H9 (cell line): ENCODE data around the gene C1orf21. TPM values are rescaled to one million over a fixed set of nuclear protein-coding genes. Genes with fewer than 3 reads are reported as not detected.

ENCODE experiments used
- DNase-seq: peaks from one replicate; pipeline ENCODE4 v3.0.0-alpha.2; 2017
- H2AFZ ChIP-seq: one replicate; pipeline ENCODE4 v1.6.1; 2013; ENCODE audit warnings: mild to moderate bottlenecking, low read length, control low read depth, moderate library complexity
- H2AK5ac ChIP-seq: 2 replicates; pipeline ENCODE4 v1.6.1; 2013; ENCODE audit warnings: low read length, control low read depth, mixed read lengths; ENCODE audit not compliant: insufficient read length
- H2BK120ac ChIP-seq: one replicate; pipeline ENCODE4 v1.6.1; 2013; ENCODE audit warnings: low read depth, mild to moderate bottlenecking, low read length, control low read depth, inconsistent platforms; ENCODE audit not compliant: poor library complexity, severe bottlenecking
- H2BK12ac ChIP-seq: 2 replicates; pipeline ENCODE4 v1.6.1; 2013; ENCODE audit warnings: low read length, control low read depth, mixed read lengths, low read depth; ENCODE audit not compliant: insufficient read length
- H2BK15ac ChIP-seq: 2 replicates; pipeline ENCODE4 v1.6.1; 2013; ENCODE audit warnings: low read depth, low read length, control low read depth
- H2BK20ac ChIP-seq: one replicate; pipeline ENCODE4 v1.6.1; 2013; ENCODE audit warnings: low read depth, mild to moderate bottlenecking, low read length, control low read depth, inconsistent platforms; ENCODE audit not compliant: poor library complexity, severe bottlenecking
- H2BK5ac ChIP-seq: 2 replicates; pipeline ENCODE4 v1.6.1; 2013; ENCODE audit warnings: low read length, control low read depth, mixed read lengths; ENCODE audit not compliant: insufficient read length
- H3K14ac ChIP-seq: 2 replicates; pipeline ENCODE4 v1.6.1; 2013; ENCODE audit warnings: low read length, control low read depth; ENCODE audit not compliant: insufficient read depth
- H3K18ac ChIP-seq: 2 replicates; pipeline ENCODE4 v1.6.1; 2013; ENCODE audit warnings: low read depth, mild to moderate bottlenecking, mixed read lengths, low read length, control low read depth; ENCODE audit not compliant: insufficient read length
- H3K23ac ChIP-seq: 2 replicates; pipeline ENCODE4 v1.6.1; 2013; ENCODE audit warnings: low read length, control low read depth, mixed read lengths, low read depth; ENCODE audit not compliant: insufficient read length
- H3K23me2 ChIP-seq: 2 replicates; pipeline ENCODE4 v1.6.1; 2013; ENCODE audit warnings: low read depth, mild to moderate bottlenecking, mixed read lengths, low read length, control low read depth; ENCODE audit not compliant: insufficient read length, poor library complexity, severe bottlenecking
- H3K27ac ChIP-seq: 2 replicates; pipeline ENCODE4 v1.5.1; 2013; ENCODE audit warnings: low read length, control low read depth, mixed read lengths, low read depth; ENCODE audit not compliant: insufficient read length
- H3K27me3 ChIP-seq: 2 replicates; pipeline ENCODE4 v1.6.1; 2013; ENCODE audit warnings: low read length, control low read depth, inconsistent platforms; ENCODE audit not compliant: insufficient read depth
- H3K4ac ChIP-seq: 2 replicates; pipeline ENCODE4 v1.6.1; 2013; ENCODE audit warnings: low read depth, mild to moderate bottlenecking, control low read depth, inconsistent platforms, low read length, moderate library complexity
- H3K4me1 ChIP-seq: 2 replicates; pipeline ENCODE4 v1.6.1; 2013; ENCODE audit warnings: low read length, control low read depth, inconsistent platforms; ENCODE audit not compliant: insufficient read depth
- H3K4me2 ChIP-seq: 2 replicates; pipeline ENCODE4 v1.6.1; 2013; ENCODE audit warnings: low read length, control low read depth, mixed read lengths; ENCODE audit not compliant: insufficient read length, insufficient read depth
- H3K56ac ChIP-seq: 2 replicates; pipeline ENCODE4 v1.6.1; 2013; ENCODE audit warnings: low read depth, mild to moderate bottlenecking, mixed read lengths, low read length, control low read depth; ENCODE audit not compliant: insufficient read length
- H3K79me1 ChIP-seq: 2 replicates; pipeline ENCODE4 v1.6.1; 2013; ENCODE audit warnings: low read depth, mild to moderate bottlenecking, moderate library complexity, low read length, control low read depth, inconsistent platforms; ENCODE audit not compliant: insufficient read depth, poor library complexity, severe bottlenecking
- H3K79me2 ChIP-seq: 2 replicates; pipeline ENCODE4 v1.6.1; 2013; ENCODE audit warnings: low read length, control low read depth, inconsistent platforms; ENCODE audit not compliant: insufficient read depth
- H3K9ac ChIP-seq: 2 replicates; pipeline ENCODE4 v1.6.1; 2013; ENCODE audit warnings: low read length, control low read depth, mixed read lengths; ENCODE audit not compliant: insufficient read length; ENCODE audit errors: extremely low read depth
- H3K9me3 ChIP-seq: one replicate; pipeline ENCODE4 v1.6.1; 2013; ENCODE audit warnings: low read depth, low read length, inconsistent platforms; ENCODE audit not compliant: control insufficient read depth
- H3T11ph ChIP-seq: one replicate; pipeline ENCODE4 v1.6.1; 2013; ENCODE audit warnings: mild to moderate bottlenecking, low read length, control low read depth, inconsistent platforms
- H4K20me1 ChIP-seq: one replicate; pipeline ENCODE4 v1.6.1; 2013; ENCODE audit not compliant: control insufficient read depth, insufficient read length, insufficient read depth
- H4K5ac ChIP-seq: 2 replicates; pipeline ENCODE4 v1.6.1; 2013; ENCODE audit warnings: low read depth, mild to moderate bottlenecking, mixed read lengths, low read length, control low read depth; ENCODE audit not compliant: insufficient read length
- H4K8ac ChIP-seq: replicated peaks from 2 replicates; pipeline ENCODE4 v1.6.1; 2013; ENCODE audit warnings: low read length, control low read depth, mixed read lengths, low read depth; ENCODE audit not compliant: insufficient read length
- H4K91ac ChIP-seq: 2 replicates; pipeline ENCODE4 v1.6.1; 2013; ENCODE audit warnings: low read depth, mild to moderate bottlenecking, moderate library complexity, mixed read lengths, low read length, control low read depth; ENCODE audit not compliant: insufficient read length
- H3K27ac Mint-ChIP-seq, 3 experiments: 2 replicates in 2 of 3; 3 replicates in 1 of 3; pipeline ENCODE4 v1.8.0; 2020 to 2021; ENCODE audit warnings: mixed read lengths in 3 of 3, mild to moderate bottlenecking in 1 of 3, moderate library complexity in 1 of 3
- H3K27me3 Mint-ChIP-seq: 2 replicates; pipeline ENCODE4 v1.8.0; 2021; ENCODE audit warnings: low read depth, mild to moderate bottlenecking, moderate library complexity, mixed read lengths
- H3K36me3 Mint-ChIP-seq, 3 experiments: 2 replicates in 2 of 3; 3 replicates in 1 of 3; pipeline ENCODE4 v1.8.0; 2020 to 2021; ENCODE audit warnings: low read depth in 3 of 3, mixed read lengths in 3 of 3; ENCODE audit not compliant: insufficient read depth in 1 of 3
- H3K4me1 Mint-ChIP-seq, 2 experiments: 2 replicates each; pipeline ENCODE4 v1.8.0; 2020; ENCODE audit warnings: mixed read lengths in 2 of 2
- H3K4me3 Mint-ChIP-seq, 2 experiments: 2 replicates in 1 of 2; 3 replicates in 1 of 2; pipeline ENCODE4 v1.8.0; 2020 to 2021; ENCODE audit warnings: mild to moderate bottlenecking in 2 of 2, mixed read lengths in 2 of 2, moderate library complexity in 1 of 2
- H3K9me3 Mint-ChIP-seq, 2 experiments: 2 replicates in 1 of 2; 3 replicates in 1 of 2; pipeline ENCODE4 v1.8.0; 2020; ENCODE audit warnings: mild to moderate bottlenecking in 2 of 2, mixed read lengths in 2 of 2, moderate library complexity in 1 of 2
- WGBS: extraction: QIAGEN DNeasy Blood & Tissue Kit; methylation state at CpG from one replicate; pipeline ENCODE4 v1.1.7; 2013; ENCODE audit warnings: missing lambda C conversion rate, low lambda C conversion rate, mixed read lengths; ENCODE audit not compliant: insufficient read length; ENCODE audit errors: extremely low coverage; 5-methylcytosine and 5-hydroxymethylcytosine counted together
- total RNA-seq: library from RNA; stranded (reverse); gene quantifications from 2 replicates; pipeline ENCODE4 v1.2.1, GENCODE V29; 2021
- TF ChIP-seq, protein P1 (sequence below): fragments of 200-600 bp; sonication (generic); conservative IDR thresholded peaks from 3 replicates; pipeline ENCODE4 v1.8.0; 2021; ENCODE audit warnings: antibody characterized with exemption, mild to moderate bottlenecking

Gene C1orf21
- total RNA-seq, 1 experiment from 2014 or later, result 36.0 TPM

DNA sequence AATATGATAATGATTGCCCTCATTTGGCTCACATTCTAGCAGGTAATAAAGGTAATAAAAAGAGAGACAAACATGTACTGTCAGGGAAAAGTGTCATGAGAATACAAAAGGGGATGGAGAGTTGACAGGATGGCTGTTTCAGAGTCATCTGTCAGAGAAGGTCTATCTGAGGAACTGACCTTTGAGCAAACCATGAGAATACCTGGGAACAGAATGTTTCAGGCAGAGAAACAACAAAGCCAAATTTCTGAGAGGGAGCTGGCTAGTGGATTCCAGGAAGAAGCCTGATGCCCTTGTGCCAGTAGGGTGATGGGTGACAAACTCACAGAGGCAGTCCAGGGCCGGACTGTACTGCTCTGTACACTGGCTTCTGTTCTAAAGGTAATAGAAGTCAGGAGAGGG is 107.2 kb downstream of the C1orf21 start:
- no peak overlapping the region for H3K14ac ChIP-seq
- H3K27ac ChIP-seq, result no peak overlapping the region
- no peak overlapping the region for H2BK120ac ChIP-seq
- no peak overlapping the region for H2BK12ac ChIP-seq
- no peaks in the 10 kb centered on the region for H4K20me1 ChIP-seq
- Mint-ChIP-seq H3K9me3 (no peaks in the 10 kb centered on the region), H3K4me3 (no peak overlapping the region), H3K36me3 (peaks cover 0 to 2% (median 0%) of the 10 kb centered on the region in 3 experiments; a peak in 1 of 7 replicates), H3K27me3 (no peaks in the 10 kb centered on the region; the same call in 1 of the 2 replicates), H3K4me1 (peaks cover 25 to 29% of the 10 kb centered on the region in 2 experiments), H3K27ac (peak overlapping the region in 1 of 3 experiments; percentile 2; a peak in 3 of 7 replicates)
- TF ChIP-seq, protein P1, sequence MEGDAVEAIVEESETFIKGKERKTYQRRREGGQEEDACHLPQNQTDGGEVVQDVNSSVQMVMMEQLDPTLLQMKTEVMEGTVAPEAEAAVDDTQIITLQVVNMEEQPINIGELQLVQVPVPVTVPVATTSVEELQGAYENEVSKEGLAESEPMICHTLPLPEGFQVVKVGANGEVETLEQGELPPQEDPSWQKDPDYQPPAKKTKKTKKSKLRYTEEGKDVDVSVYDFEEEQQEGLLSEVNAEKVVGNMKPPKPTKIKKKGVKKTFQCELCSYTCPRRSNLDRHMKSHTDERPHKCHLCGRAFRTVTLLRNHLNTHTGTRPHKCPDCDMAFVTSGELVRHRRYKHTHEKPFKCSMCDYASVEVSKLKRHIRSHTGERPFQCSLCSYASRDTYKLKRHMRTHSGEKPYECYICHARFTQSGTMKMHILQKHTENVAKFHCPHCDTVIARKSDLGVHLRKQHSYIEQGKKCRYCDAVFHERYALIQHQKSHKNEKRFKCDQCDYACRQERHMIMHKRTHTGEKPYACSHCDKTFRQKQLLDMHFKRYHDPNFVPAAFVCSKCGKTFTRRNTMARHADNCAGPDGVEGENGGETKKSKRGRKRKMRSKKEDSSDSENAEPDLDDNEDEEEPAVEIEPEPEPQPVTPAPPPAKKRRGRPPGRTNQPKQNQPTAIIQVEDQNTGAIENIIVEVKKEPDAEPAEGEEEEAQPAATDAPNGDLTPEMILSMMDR, result no peak
- H4K5ac ChIP-seq, result no peak overlapping the region
- H3K4ac ChIP-seq, result no peak overlapping the region
- H3K4me2 ChIP-seq, result no peak overlapping the region
- no peaks in the 10 kb centered on the region for H3K27me3 ChIP-seq
- H2BK20ac ChIP-seq, result no peak overlapping the region
- no peak overlapping the region for H3K23ac ChIP-seq
- H3K56ac ChIP-seq, result no peak overlapping the region
- no peak overlapping the region for H2BK15ac ChIP-seq
- H4K8ac ChIP-seq, result no peak overlapping the region
- peaks cover 11% of the 10 kb centered on the region; the same call in 1 of the 2 replicates for H3K4me1 ChIP-seq
- WGBS, result no CpG with 5 or more reads among the region's 1 CpG
- no peak overlapping the region for H2AFZ ChIP-seq
- no peak overlapping the region for H3K9ac ChIP-seq
- H3K18ac ChIP-seq, result no peak overlapping the region
- DNase-seq, result no peak
- H3T11ph ChIP-seq, result no peak overlapping the region
- no peaks in the 10 kb centered on the region for H3K23me2 ChIP-seq
- peaks cover 2% of the 10 kb centered on the region for H3K79me1 ChIP-seq
- H2BK5ac ChIP-seq, result no peak overlapping the region
- no peaks in the 10 kb centered on the region for H3K9me3 ChIP-seq
- no peaks in the 10 kb centered on the region; the same call in 1 of the 2 replicates for H3K79me2 ChIP-seq
- H2AK5ac ChIP-seq, result no peak overlapping the region
- H4K91ac ChIP-seq, result no peak overlapping the region
